HG03558 (cell line): Measurements from ENCODE around the gene SLC2A11.
A peak's percentile ranks its signal among the peaks of the same experiment; 100 is the strongest.

ENCODE experiments used
- ATAC-seq: cut with Tn5 transposase; IDR thresholded peaks from one replicate; pipeline ENCODE4 v1.9.1; 2021; ENCODE audit warnings: moderate number of reproducible peaks; ENCODE audit not compliant: unreplicated experiment; ENCODE audit errors: extremely low read depth

The SLC2A11 gene

DNA sequence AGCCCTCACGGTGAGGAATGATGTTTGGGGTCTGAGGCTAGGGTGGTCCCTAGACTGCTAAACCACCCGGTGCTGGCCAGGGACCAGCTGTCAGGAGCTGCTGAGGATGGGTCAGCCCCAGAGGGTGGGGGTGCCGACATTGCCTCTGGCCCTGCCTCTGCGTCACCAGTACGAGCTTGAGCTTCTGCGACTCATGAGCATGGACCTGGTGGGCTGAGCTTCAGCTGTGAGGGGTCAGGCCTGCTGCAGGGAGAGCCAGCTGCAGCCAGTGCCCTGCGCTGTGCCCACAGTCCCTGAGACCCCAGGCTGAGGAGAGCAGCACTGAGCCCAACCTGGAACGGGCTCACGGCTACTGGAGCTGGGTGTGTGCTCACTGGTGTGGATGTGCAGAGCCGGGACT is 25.9 kb upstream of the SLC2A11 start:
- ATAC-seq = no peak

DNA sequence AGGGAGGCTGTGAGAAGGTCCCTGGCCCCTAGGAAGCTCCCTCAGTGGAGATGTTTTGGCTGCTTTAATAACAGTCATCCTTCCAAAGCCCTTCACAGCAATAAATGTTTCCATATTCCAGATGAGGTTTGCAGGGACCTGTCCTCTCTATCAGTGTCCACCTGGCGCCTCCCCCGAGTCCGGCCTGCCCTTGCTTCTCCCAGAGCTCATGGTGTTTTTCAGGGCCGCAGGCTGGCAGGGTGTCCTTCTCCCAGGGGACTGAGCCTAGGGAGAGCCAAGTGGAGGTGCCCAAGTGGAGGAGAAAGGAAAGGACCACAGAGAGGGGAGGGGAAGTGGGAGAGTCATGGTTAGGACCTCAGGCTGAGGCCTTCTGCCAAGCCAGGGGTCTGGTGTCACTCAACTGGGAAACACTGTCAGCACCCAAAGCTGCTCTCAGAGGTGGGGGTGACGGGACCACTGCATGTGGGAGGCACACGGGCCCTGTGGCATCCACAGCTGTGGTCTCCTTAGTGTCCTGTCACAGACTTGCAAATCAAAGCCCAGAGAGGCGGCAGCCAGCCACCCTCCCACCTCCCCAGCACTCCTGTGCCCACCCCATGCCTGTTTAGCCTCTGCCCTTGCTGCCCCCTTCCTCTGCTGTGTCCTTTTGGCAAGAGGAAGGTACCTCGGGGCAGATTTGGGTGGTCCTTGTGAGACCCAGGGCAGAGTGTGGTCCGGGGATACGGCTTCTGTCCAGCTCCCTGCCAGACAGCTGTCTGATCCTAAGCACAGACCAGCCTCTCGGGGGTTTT is 25.3 kb upstream of the SLC2A11 start:
- no peak for ATAC-seq

DNA sequence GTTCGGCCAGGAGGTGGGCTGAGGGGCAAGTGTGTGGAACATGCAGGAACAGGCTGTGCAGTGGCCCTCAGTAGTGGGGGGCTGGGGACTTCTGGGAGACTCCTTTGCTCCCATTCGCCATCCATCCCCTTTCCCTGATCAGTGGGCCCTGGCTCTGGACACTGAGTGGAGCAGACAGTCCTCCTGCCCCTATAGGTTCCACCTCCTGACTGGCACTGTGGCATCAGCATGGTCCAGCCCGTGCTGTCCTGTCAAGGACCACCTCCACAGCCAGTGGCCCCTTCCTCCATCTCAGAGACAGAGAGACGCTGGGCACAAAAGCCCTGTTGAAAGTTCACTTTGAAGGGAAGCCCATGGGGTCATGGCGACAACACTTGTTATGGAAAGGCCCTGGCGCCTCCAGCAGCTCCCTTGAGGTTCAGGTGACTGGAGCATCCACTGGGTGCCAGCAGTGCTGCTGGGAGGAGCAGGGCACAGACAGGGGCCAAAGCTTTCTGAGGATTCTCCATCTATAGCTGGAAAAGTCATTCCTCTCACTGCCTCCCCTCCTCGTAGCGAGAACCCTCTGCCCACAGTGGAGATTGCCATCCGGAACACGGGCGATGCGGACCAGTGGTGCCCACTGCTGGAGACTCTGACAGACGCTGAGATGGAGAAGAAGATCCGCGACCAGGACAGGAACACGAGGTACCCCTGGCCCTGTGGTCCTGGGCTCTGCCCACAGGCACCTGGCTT is 24.5 kb upstream of the SLC2A11 start:
- ATAC-seq = no peak

DNA sequence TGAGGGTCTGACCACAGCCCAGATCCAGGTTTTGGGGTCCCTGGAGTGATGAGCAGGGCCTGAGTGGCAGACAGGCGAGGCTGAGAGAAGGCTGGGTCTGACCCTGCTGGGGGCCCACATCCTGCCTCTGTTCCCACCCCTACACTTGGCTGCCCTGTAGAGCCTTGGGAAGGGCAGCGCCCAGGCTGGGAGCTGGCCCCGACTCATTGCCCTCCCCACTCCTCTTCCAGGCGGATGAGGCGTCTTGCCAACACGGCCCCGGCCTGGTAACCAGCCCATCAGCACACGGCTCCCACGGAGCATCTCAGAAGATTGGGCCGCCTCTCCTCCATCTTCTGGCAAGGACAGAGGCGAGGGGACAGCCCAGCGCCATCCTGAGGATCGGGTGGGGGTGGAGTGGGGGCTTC is 23.8 kb upstream of the SLC2A11 start:
- ATAC-seq = no peak

DNA sequence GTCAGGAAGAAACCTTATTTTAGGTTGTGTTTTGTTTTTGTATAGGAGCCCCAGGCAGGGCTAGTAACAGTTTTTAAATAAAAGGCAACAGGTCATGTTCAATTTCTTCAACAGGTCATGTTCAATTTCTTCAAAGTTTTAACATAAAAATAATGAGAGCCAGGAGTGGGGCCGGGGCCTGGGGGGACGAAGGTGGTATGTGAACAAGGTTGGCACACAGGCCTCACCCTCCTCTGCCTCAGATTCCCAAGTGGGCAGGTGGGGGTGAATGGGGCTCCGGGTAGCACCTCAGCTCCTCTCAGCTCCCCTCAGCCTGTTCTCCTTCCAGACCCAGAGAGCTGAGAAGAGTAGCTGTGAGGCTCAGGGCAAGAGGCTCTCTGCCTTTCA is 23.3 kb upstream of the SLC2A11 start:
- ATAC-seq = no peak

DNA sequence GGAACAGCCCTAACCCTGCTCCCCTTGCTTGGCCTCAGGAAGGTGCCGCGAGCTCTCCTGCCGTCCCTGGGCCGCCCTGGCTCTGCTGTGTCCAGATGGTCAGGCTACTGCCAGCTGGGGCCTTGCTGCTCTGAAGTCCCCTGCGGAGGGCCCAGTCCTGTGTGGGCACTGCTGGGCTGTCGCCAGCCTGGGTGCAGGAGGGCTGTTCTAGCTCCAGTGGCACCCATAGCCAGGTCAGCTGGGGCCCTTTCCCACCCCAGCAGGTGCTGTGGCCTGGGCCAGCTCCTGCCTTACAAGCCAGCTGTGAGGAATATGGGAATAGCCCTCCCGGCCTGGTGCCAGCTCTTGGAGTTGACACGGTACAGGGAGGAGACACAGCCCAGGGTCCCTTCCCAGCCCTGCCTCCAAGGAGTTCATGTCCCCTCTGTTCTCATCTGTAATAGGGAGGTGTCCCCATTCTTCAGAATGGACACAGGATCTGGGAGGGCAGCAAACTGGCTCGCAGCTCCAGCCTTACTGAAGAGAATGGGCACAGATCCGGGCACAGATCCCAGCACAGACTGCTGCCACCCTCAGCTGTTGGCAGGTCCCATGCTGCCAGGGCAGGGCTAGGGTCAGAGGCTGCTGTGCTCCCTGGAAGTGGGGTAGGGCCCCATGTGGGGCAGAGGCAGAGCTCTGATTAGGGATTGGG is 22.7 kb upstream of the SLC2A11 start:
- ATAC-seq = no peak

DNA sequence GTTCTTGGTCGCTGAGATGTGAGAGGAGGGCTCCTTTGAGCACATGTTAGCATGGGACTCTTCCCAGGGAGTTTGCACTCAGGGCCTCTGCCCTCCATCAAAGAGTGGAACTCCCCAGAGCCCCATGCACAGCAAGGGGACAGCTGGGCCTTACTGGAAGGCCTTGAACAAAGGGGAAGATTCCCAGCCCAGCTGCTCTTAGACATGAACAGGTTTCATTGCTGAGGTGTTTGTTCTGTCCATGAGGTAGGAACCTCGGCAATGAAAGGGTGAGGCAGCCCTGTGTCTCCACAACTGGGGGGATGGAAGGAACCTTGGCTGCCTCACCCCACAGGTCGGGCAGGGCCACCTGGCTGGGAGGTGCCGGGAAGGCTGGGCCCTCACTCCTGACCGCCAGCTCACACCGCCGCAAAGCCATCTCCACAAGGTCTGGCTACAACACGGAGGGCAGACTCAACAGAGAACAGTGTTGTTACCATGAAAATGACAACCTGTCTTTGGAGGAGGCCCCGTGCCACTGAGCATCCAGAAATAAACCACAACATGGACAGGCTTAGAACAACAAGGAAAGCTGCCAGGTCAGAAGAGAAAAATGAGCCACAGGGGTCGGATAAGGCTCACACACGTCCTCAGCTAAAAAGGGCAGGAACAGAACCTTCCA is 22.1 kb upstream of the SLC2A11 start:
- ATAC-seq = no peak

DNA sequence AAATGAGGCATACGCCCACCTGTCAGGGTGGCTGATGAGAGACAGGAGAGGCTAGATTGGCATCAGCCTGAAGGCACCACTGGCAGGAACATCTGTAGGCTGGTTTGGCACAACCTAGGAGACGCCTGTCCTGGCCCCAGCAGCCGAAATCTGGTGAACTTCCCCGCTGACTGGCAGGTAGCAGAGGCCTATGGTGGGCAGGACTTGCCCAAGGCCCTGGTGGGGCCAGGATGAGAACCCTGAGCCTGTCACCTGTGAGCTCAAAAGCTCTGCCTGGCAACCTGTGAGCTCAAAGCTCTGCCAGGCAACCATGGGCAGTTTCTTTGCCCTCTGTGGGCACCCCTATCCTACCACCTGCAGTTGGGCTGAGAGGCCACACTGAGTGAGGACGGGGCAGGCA is 21.4 kb upstream of the SLC2A11 start:
- no peak for ATAC-seq

DNA sequence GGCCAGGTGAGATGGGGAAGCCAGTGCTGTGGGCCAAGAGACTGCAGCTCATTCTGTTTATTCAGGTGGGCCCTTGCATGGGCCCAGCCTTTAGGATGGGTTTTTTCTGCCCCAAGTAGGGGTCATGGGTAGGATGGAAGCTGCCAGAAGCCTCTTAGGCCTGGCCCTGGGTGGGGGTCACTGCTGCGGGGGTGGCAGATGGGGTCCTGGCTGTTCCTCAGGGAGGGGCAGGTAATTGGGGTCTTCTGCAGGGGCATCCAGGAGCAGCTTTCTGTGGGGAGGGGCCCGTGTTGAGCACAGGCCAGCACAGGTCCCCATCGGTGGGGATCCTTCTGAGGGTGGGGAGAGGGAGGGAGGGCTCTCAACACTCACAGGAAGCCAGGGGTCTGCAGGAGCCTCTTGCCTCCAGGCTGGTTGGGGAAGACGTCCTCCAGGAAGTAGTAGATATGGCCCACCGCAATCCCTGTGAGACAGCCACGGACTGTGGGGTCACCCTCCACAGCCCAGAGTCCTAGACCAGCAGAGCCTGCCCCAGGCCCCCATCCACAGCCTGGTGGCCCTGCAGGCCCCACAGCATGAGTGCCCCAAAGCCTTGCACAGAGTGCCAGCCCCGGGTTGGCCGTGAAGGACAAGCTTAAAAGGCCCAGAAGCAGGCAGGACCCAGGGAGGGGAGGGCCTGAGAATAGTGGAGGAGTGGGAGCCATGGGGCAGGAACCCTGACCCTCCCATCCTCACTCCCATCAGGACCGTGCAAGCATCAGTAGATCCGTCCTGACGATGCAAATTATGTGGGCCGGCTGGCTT is 20.8 kb upstream of the SLC2A11 start:
- ATAC-seq = no peak

DNA sequence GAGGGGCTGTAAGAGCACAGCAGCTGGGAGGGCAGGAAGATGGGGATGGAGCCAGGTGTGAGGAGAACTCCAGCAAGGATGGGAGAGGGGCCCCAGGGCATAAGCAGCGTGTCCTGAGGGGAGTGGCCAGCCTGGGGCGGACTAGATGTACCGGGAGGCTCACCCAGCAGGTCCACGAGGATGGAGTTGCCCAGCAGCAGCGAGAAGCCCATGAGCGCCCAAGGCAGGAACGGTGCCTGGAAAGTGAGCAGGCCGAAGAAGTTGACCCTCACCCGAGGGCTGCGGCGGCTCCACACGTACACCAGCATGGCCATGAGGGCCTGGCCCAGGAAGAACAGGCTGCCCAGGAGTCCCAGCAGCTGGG is 20.2 kb upstream of the SLC2A11 start:
- ATAC-seq = no peak

DNA sequence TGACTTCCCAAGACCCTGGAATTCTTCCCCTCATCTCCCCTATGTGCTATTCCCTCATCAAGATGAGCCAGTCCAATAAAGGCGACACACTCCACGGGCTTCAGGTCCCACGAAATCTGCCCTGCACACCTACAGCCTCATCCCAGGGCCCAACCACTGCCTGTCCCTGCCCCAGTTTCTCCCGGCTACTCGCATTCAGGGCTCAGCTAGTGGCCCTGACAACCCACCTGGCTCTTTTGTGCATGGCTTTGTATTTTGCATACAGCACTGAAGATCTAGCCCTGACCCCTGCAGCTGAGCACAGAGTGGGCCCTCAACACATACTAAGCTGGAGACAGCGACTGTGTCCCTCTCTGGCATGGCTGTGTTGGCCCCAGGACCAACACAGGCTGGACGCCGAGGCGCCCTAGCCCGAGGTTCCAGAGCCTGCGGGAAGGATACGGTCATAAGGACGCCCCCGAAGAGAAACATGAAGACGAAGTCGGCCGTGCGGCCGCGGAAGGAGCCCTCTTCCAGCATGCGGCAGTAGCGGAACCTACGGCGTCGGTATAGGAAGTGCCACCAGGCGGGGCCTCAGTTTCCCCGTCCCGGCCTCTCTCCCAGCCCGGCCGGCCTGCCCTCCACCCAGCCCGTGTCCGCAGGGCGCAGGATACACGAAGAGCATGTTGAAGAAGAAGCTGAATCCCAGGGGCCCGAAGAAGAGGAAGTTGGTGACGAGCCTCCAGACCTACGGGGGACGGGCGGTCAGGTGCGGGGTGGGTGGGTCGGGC is 19.6 kb upstream of the SLC2A11 start:
- no peak for ATAC-seq

DNA sequence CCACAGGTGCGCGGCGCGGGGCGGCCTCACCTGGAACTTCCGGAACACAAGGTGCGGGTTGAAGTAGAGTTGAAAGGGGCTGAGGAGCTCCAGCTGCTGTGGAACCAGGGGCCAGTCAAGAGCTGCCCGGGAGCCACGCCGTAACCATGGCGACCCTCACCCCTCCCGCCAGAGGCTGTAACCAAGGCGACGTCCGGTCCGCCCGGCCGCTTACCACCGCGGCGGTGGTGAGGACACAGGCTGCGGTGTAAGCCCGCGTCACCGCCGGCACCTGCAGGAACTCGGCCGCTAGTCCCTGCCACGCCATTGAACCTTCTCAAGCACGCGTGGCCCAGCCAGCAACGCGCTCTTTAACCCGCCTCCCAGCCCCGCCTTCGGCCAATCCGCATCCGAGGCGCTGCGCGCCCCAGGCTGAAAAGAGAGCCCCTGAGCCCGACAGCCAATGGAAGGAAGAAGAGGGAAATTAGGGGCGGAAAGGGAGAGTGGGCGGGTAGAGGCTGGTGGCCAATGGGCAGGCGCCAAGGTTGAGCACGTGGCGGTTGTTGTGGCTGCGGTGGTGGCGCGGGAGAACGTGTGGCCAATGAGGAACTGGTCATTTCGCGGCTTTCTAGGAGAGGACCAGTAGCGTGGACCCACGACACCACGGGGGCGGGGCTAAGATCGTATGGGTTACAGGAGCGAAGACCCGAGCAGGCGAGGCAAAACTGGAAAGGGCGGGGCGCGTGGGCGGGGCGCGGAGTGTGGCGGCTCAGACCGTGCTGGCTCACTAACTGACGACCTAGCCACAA is 18.8 kb upstream of the SLC2A11 start, which contains the start of gene DERL3:
Gene DERL3 (minus strand): TSS at position 326 of the 788 bp plus-strand sequence. CDS start 19 bp downstream, at position 307.
- peak; percentile 42 for ATAC-seq

DNA sequence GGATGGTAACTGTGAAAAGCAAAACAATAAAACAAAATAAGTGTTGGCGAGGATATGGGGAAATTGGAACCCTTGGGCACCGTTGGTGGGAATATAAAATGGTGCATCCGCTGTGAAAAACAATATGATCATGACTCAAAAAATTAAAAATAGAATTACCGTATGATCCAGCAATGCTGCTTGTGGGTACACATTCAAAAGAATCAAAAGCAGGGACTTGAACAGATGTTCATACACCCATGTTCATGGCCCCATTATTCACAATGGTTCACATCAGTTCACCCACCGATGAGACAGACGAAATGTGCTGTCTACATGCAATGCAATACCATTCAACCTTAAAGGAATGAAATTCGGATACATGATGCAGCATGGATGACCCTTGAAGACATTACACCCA is 17.6 kb upstream of the SLC2A11 start:
- ATAC-seq = no peak

DNA sequence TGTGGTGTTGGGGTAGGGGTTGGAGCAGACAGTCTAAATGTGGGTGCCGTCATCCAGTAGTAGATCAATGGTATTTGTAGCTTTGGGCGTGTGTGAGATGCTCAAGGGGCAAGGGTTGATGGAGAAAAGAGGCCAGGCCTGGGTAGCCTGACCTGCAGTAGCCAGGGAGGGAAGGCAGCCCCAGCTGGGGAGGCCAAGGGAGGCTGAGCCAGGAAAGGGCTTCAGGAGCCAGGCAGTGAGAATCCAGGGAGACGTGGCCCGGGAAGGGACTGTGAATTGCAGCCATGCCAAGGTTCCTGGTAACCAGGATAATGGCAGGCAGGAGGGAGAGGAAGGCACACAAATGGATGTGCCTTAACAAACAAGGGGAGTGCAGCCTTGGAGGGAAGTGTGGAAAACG is 16.4 kb upstream of the SLC2A11 start:
- no peak for ATAC-seq

DNA sequence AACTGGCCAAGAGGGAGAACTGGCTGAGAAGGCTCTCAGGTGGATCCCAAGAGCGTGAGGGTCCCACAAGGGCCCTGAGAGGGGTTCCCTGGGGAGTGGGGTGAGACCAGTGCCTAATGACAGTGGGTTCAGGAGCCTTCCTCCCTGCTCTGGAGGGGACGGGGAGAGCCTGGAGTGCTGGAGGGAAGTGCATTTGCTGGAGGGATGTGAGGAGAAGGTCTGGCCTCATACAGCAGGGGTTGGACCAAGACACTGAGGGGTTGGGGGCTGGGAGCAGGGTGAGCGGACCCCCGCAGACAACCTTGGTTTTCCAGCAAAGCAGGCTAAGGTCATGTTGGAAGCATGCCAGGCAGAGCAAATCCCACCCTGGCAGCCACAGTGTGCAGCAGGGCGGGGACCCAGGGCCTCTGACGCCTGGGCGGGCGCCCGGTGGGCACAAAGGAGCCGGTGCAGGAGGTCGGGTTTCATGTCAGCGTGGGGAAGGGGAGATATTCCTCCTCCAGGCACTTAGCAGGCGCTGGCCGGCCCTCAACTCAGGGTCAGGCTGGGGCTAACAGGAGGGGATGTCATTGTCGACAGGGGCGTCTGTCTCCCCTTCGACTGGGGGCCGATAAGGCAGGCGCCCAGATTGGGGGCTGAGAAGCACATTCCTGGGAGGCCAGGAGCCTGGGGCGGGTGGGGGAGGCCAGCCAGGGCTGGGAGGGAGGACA is 15.8 kb upstream of the SLC2A11 start:
- no peak for ATAC-seq

DNA sequence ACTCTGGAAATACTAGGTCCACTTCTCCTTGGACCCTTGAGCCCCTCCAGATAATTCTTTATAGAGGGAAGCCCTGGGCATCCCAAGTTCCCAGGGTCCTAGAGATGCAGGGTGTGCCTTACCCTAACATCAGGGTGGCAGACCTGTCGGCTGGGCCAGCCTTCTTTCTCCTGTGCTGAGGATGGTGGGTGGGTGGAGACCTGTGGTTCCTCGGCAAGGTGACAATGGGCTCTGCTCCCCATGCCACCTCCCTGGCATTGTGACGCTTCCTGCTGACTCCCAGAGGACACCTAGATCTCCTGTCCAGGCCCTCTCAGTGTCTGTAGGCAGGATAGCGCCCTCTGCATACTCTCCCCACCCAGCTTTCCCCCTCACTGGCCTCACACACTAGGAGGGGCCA is 15.1 kb upstream of the SLC2A11 start:
- no peak for ATAC-seq

DNA sequence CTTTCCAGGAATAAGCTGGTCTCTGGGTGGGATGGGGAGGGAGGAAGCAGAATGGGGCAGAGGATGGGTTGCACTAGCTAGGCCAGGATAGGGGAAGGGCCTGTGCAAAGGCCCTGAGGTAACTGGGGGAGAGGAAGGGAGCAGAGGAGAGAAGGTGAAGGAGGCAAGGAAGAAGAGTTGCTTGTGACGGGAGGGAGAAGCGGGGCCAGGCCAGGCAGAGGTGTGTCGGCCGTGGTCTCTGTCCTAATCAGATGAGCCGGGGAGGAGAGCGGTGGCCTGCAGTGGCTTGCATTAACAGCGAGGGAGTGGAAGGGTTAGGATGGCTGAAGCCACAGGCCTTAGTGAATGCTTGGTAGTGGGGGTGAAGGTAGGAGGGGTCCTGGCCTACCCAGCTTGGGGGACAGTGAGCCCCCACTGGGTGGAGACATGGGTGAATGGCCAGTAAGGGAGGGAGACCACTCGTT is 12.9 kb upstream of the SLC2A11 start:
- no peak for ATAC-seq
